Measurements from ENCODE around the gene TPRA1.

TPRA1 gene

GRCh38 chr3:127572735-127573134 is 17.8 kb downstream of the TPRA1 start:
- Histone ChIP-seq H3K36me3 (ENCODE audit: insufficient read depth, low read length) (no peaks in the 10 kb centered on the region; the same call in 1 of the 2 replicates), H3K9ac (ENCODE audit: low read depth, low read length) (no peak overlapping the region), H3K9me3 (ENCODE audit: control insufficient read depth, insufficient read depth, low read length) (no peaks in the 10 kb centered on the region), H3K4me1 (ENCODE audit: insufficient read depth, low read length) (no peaks in the 10 kb centered on the region)

DNA sequence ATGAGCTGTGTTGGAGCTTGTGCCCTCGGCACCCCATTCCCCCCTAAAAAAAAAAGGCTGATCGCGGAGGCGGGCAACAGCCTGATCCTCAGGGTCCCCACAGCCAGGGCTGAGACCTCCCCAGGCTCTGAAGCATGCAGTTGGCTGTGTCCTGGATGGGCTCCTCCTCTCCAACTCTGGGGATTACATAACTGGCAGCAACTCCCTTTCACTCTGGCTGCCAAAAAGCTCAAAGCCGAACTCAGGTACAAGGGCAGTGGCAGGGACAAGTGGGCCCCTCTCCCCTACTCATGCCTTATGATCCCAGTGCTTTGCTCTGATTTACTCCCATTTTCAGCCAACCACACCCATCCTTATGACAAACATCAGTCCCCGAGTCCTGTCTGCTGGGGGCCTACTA is 18.3 kb downstream of the TPRA1 start:
- Histone ChIP-seq H3K9ac (ENCODE audit: low read depth, low read length) (no peak overlapping the region), H3K4me1 (ENCODE audit: insufficient read depth, low read length) (no peaks in the 10 kb centered on the region), H3K36me3 (ENCODE audit: insufficient read depth, low read length) (no peaks in the 10 kb centered on the region; the same call in 1 of the 2 replicates), H3K9me3 (ENCODE audit: control insufficient read depth, insufficient read depth, low read length) (no peaks in the 10 kb centered on the region)

DNA sequence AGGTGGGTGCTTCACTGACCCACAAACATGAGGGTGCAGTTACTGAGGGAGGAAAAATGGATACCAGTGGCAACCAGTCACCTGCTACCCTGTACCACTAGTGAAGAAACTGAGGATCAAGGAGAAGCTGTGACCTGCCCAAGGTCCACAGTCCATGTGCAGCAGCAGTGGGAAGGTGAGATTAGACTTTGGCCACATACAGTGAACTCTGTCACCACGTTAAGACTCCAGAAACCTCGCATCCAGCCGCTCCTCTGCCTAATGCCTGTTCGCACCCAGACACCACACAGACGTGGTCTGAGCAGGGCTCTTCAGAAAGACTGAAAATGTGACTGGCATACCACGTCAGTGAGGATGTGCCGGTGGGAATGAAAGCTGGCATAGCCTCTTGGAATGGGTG is 20.0 kb downstream of the TPRA1 start:
- no peaks in the 10 kb centered on the region for H3K9me3 ChIP-seq (ENCODE audit: control insufficient read depth, insufficient read depth, low read length)
- H3K9ac ChIP-seq (ENCODE audit: low read depth, low read length): no peak overlapping the region
- H3K36me3 ChIP-seq (ENCODE audit: insufficient read depth, low read length): no peaks in the 10 kb centered on the region; the same call in 1 of the 2 replicates
- no peaks in the 10 kb centered on the region for H3K4me1 ChIP-seq (ENCODE audit: insufficient read depth, low read length)

DNA sequence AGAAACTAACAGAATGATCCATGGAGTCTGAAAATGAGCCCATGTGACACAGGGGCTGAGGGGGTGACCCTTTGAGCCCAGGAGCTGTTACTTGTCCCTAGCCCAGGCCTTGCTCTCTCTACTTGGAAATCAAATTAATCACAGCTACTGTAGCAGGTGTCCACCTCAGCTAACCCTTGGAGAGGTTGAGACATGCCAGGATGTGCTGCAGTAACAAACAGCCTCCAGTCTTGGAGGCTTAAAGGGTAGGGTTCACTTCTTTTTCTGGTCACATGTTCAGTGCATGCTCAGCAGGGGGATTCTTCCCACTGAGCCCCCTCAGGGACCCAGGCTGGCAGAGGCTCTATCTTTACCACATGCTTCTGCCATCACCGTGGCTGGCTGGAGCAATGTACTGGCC is 21.4 kb downstream of the TPRA1 start:
- Histone ChIP-seq H3K36me3 (ENCODE audit: insufficient read depth, low read length) (no peaks in the 10 kb centered on the region), H3K9ac (ENCODE audit: low read depth, low read length) (no peak overlapping the region), H3K9me3 (ENCODE audit: control insufficient read depth, insufficient read depth, low read length) (no peaks in the 10 kb centered on the region), H3K4me1 (ENCODE audit: insufficient read depth, low read length) (no peaks in the 10 kb centered on the region)

GRCh38 chr3:127568586-127568985 is 21.9 kb downstream of the TPRA1 start:
- Histone ChIP-seq H3K4me1 (ENCODE audit: insufficient read depth, low read length) (no peaks in the 10 kb centered on the region), H3K9me3 (ENCODE audit: control insufficient read depth, insufficient read depth, low read length) (no peaks in the 10 kb centered on the region), H3K36me3 (ENCODE audit: insufficient read depth, low read length) (no peaks in the 10 kb centered on the region), H3K9ac (ENCODE audit: low read depth, low read length) (no peak overlapping the region)

DNA sequence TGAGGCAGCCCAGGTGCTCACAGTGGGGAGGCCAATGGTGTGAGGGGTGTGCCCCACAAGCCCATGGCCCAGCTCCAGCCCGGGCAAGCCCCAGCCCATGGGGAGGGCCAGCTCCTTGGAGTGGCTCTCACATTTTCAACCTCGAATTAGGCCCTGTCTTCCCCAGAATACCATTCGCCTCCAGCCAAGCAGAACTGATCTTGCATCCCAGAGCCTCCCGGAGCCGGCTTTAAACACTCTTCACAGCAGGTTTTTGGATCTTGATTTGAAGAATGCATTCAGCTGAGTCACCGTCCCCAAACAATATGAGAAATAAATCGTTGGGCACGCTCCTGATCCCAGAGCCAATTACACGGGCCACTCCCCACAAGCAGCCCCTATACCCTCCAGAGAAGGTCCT is 23.7 kb downstream of the TPRA1 start:
- H3K36me3 ChIP-seq (ENCODE audit: insufficient read depth, low read length): no peaks in the 10 kb centered on the region

DNA sequence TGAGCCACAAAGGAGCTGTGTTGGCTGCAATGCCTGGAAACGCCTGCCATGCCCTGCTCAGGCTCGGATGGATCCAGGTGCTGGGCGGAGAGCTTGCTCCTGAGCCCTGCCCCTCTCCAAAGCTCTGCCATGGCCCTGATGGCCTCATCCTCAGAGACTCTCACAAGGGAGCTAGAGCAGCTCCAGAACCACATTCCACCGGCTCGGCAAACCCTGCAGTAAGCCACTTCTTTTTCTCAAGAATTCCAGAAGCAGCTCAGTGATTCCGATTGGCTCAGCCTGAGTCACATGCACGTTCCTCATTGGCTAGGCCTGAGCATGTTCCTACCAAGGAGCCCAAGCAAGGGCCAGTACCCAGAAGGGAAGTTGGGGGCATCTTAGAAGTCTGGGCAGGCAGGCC is 24.8 kb downstream of the TPRA1 start:
- H3K36me3 ChIP-seq (ENCODE audit: insufficient read depth, low read length): no peaks in the 10 kb centered on the region
- no peaks in the 10 kb centered on the region for H3K4me1 ChIP-seq (ENCODE audit: insufficient read depth, low read length)
- no peak overlapping the region for H3K9ac ChIP-seq (ENCODE audit: low read depth, low read length)
- H3K9me3 ChIP-seq (ENCODE audit: control insufficient read depth, insufficient read depth, low read length): no peaks in the 10 kb centered on the region

More for the DNA sequence above, 23.7 kb downstream of the TPRA1 start:
- no peaks in the 10 kb centered on the region for H3K4me1 ChIP-seq (ENCODE audit: insufficient read depth, low read length)
- no peaks in the 10 kb centered on the region for H3K9me3 ChIP-seq (ENCODE audit: control insufficient read depth, insufficient read depth, low read length)
- no peak overlapping the region for H3K9ac ChIP-seq (ENCODE audit: low read depth, low read length)

DNA sequence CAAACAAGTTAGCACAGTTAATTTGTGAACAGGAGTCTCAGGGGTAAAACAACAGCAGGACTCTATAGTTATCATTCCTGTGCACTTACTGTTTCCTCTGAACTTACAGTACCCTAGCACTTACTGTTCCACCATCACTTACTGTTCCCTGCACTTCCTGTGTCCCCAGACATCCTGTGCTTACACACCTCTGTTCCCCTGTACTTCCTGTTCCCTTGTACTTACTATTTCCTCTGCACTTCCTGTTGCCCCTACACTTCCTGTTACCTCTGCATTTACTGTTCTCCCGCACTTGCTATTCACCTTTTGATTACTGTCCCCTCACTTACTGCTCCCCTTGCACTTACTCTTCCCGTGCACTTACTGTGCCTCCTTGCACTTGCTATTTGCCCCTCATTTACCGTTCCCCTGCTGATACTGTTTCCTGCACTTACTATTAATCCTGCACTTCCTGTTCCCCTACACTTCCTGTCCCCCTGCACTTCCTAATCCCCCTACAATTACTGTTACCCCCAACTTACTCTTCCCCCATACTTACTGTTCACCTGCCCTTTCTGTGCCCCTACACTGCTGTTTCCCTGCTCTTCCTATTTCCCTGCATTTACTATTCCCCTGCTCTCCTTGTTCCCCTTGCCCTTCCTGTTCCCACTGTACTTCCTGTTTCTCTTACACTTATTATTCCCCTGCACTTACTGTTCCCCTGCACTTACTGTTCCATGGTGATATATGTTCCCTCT is 30.3 kb downstream of the TPRA1 start:
- Histone ChIP-seq H3K9me3 (ENCODE audit: control insufficient read depth, insufficient read depth, low read length) (no peaks in the 10 kb centered on the region), H3K9ac (ENCODE audit: low read depth, low read length) (no peak overlapping the region), H3K4me1 (ENCODE audit: insufficient read depth, low read length) (no peaks in the 10 kb centered on the region), H3K36me3 (ENCODE audit: insufficient read depth, low read length) (no peaks in the 10 kb centered on the region)

DNA sequence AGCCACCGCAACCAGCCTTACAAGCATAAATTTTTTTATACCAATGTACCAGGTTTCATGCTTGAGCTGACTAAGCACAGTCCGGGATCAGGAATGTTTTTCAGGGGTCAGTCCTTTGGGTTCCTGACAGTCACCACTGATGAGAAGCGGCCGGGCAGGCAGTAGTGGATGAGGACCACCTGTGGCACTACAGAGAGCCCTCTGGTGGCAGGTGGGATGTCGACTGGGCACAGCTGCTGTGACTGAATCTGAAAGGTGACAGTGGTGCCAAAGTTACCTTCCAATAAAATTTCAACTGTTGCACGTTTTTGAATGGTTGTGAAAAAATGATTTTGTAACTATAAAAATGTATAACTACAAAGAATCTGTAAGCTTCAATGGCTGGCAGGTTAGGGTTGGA is 34.0 kb downstream of the TPRA1 start:
- H3K9me3 ChIP-seq (ENCODE audit: control insufficient read depth, insufficient read depth, low read length): no peaks in the 10 kb centered on the region
- no peaks in the 10 kb centered on the region for H3K4me1 ChIP-seq (ENCODE audit: insufficient read depth, low read length)
- no peaks in the 10 kb centered on the region for H3K36me3 ChIP-seq (ENCODE audit: insufficient read depth, low read length)
- H3K9ac ChIP-seq (ENCODE audit: low read depth, low read length): no peak overlapping the region

- no peaks in the 10 kb centered on the region for H3K9me3 ChIP-seq (ENCODE audit: control insufficient read depth, insufficient read depth, low read length)
- no peaks in the 10 kb centered on the region; the same call in 1 of the 2 replicates for H3K4me1 ChIP-seq (ENCODE audit: insufficient read depth, low read length)
- H3K36me3 ChIP-seq (ENCODE audit: insufficient read depth, low read length): no peaks in the 10 kb centered on the region
- H3K9ac ChIP-seq (ENCODE audit: low read depth, low read length): no peak overlapping the region
Measured at GRCh38 chr3:127555108-127555507, 35.4 kb downstream of the TPRA1 start.

DNA sequence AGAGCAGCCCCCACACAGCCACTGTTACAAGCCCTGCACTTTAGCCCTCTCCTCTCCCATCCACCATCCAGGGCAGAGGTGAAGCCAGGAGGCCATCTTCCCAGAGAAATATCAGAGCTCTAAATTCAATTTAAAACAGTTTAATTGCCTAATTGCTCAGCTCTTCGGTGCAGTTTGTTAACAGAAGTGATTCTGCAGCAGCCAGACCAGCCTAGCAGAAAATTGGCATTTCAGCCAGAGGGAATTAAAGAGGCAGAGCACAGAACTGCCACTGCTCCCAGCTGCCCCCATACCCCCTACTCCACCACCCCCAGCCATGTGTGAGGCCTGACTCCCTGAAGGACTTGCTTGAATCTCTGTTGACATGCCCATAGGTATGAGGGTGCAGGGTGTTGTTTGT is 38.5 kb downstream of the TPRA1 start:
- Histone ChIP-seq H3K9ac (ENCODE audit: low read depth, low read length) (no peak overlapping the region), H3K4me1 (ENCODE audit: insufficient read depth, low read length) (no peaks in the 10 kb centered on the region; the same call in 1 of the 2 replicates), H3K36me3 (ENCODE audit: insufficient read depth, low read length) (no peaks in the 10 kb centered on the region), H3K9me3 (ENCODE audit: control insufficient read depth, insufficient read depth, low read length) (no peaks in the 10 kb centered on the region)

DNA sequence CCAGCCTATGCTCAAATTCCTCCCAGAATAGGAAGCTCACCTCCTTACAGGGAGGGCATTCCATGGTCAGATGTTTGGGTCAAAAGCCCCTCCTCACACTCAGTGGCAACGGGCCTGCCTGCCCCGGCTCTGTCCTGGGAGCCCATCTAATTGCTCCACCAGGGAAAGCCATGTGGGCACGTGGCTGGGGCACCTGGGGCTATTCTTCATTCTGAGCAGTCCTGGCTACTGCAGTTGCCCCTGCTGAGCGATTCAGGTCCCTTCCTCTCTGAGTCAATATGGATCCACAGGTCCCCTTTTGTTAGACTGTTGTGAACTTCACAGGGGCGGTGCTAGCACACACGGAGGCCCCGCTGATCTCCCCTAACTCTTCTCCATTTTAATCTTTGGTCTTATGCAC is 39.4 kb downstream of the TPRA1 start:
- H3K9ac ChIP-seq (ENCODE audit: low read depth, low read length): no peak overlapping the region
- H3K9me3 ChIP-seq (ENCODE audit: control insufficient read depth, insufficient read depth, low read length): no peaks in the 10 kb centered on the region
- H3K36me3 ChIP-seq (ENCODE audit: insufficient read depth, low read length): no peaks in the 10 kb centered on the region
- H3K4me1 ChIP-seq (ENCODE audit: insufficient read depth, low read length): no peaks in the 10 kb centered on the region; the same call in 1 of the 2 replicates

DNA sequence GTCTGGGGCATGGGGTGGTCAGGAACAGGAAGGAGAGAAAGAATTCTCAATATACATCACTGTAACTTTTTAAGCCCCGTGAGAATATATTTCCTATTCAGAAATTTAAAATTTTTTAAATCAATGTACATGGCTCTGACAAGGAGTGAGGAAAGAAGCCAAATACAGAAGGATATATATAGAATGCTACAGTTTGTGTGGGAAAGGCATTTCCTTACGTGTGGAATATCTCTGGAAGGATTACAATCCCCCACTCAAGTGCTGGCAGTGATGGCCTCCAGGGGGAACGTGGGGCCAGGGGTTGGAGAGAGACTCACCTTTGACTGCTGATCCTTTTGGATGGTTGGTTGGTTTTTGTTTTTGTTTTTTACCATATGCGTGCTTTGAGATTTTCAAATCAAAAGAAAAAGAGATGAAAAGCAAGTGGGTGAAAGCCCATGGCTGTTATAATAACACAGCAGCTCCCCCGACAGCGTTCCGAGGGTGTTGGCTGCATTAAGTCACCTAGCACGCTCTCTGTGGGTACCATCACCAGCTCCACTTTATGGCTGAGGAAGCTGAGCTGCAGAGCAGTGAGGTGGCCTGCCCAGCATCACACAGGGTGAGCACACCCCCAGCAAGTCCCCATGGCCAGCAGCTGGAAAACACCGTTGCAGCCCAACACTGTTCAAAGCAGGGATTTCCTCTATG is 39.9 kb downstream of the TPRA1 start:
- Histone ChIP-seq H3K9ac (ENCODE audit: low read depth, low read length) (no peak overlapping the region), H3K4me1 (ENCODE audit: insufficient read depth, low read length) (no peaks in the 10 kb centered on the region; the same call in 1 of the 2 replicates), H3K9me3 (ENCODE audit: control insufficient read depth, insufficient read depth, low read length) (no peaks in the 10 kb centered on the region), H3K36me3 (ENCODE audit: insufficient read depth, low read length) (no peaks in the 10 kb centered on the region)

DNA sequence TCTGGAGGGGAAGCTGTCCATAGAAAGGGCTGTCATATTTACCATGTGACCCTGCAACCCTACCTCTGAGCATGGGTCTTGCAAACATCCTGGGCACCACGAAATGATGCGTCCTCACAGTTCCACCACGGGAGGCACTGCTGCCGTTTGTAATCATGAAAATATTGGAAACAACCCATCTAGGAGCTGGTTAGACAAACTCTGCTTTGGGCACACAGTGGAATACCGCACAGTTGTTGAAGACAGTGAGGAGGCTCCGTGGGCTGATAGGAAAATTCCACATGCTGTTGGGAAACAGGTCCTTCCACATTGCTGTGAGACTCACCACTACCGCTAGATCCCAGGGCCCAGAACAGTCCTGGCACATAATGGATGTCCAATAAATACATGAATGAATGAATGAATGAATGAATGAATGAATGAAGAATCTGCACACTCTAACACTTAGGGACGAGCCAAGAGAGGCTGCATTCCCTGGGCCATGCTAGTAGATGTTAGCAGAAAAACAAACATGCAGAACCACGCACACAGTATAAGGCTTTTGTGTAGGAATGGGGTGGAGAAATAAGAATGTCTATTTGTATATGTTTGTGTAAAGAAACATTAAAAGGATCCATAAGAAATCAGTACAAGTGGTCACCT is 40.6 kb downstream of the TPRA1 start:
- no peaks in the 10 kb centered on the region for H3K9me3 ChIP-seq (ENCODE audit: control insufficient read depth, insufficient read depth, low read length)
- no peak overlapping the region for H3K9ac ChIP-seq (ENCODE audit: low read depth, low read length)
- no peaks in the 10 kb centered on the region; the same call in 1 of the 2 replicates for H3K4me1 ChIP-seq (ENCODE audit: insufficient read depth, low read length)
- no peaks in the 10 kb centered on the region for H3K36me3 ChIP-seq (ENCODE audit: insufficient read depth, low read length)

Measured in ES-I3 (cell line).